LHCN-M2 (cell line): Measurements from ENCODE around the gene SUV39H1. TPM values are rescaled to one million over a fixed set of nuclear protein-coding genes. Genes with fewer than 3 reads are reported as not detected.
"Not testable (repeated sequence)": the region's sequence is repeated elsewhere in the genome, so short reads cannot be mapped to it uniquely, and the experiment has no call there.

Source experiments
- DNase-seq: peaks from one replicate; pipeline ENCODE4 v3.0.0-alpha.2; 2012; ENCODE audit warnings: low read depth
- polyA plus RNA-seq: library from polyadenylated mRNA; unstranded; fragments of >200 nt; gene quantifications from one replicate; pipeline ENCODE4 v1.2.1, GENCODE V29; 2012; ENCODE audit warnings: missing spikeins
- total RNA-seq: library from RNA; depleted of rRNA; stranded (reverse); fragments of >200 nt; gene quantifications from 2 replicates; pipeline ENCODE4 v1.2.3, GENCODE V29; 2014; rRNA removed

SUV39H1 gene
- 13.0 and 14.8 TPM in 2 replicates for total RNA-seq
- 9.5 TPM for polyA plus RNA-seq

GRCh38 chrX:48696301-48696908 lies at the start of gene SUV39H1:
Gene SUV39H1, plus strand, starts transcription at chrX:48696734. Its CDS starts 51 bp downstream, at chrX:48696785.
- DNase-seq, result peak; percentile 82

GRCh38 chrX:48648336-48648751 lies 48.2 kb upstream of the SUV39H1 start:
- peak; percentile 94 for DNase-seq

DNA sequence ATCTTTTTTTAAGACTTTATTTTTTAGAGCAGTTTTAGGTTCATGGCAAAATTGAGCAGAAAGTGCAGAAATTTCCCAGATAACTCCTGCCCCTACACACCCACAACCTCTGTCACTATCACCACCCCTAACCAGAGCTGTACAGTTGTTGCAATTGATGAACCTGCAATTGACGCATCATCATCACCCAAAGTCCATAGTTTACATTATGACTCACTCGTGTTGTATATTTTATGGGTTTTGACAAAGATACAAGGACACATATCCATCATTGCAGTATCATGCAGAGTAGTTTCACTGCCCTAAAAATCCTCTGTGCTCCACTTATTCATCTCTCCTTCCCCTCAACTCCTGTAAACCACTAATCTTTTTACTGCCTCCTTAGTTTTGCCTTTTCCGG lies 47.4 kb upstream of the SUV39H1 start:
- DNase-seq, result peak; percentile 44

DNA sequence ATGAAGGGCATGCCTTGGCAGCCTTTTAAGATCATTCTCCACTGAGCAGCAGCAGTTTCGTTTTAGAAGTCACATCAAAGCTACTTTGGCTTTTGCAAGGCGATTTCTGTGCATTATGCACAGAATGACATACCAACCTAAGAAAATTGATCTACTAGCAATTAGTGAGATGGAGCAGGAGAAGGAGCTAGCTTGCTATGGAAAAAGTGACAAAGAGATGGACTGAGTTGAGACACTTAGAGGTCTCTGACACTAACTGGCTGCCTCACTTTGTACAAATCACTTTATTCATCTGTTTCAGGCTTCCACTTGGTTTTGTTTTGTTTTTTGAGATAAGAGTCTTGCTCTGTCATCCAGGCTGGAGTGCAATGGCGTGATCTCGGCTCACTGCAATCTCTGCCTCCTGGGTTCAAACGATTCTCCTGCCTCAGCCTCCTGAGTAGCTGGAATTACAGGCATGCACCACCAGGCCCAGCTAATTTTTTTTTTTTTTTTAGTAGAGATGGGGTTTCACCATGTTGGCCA lies 44.4 kb upstream of the SUV39H1 start:
- not testable (repeated sequence) for DNase-seq

- not testable (repeated sequence) for DNase-seq
Observed at GRCh38 chrX:48654746-48655145, 41.8 kb upstream of the SUV39H1 start.

- not testable (repeated sequence) for DNase-seq
Observed at GRCh38 chrX:48659686-48660085, 36.8 kb upstream of the SUV39H1 start.

GRCh38 chrX:48663241-48663640 lies 33.3 kb upstream of the SUV39H1 start:
- DNase-seq, result no peak

DNA sequence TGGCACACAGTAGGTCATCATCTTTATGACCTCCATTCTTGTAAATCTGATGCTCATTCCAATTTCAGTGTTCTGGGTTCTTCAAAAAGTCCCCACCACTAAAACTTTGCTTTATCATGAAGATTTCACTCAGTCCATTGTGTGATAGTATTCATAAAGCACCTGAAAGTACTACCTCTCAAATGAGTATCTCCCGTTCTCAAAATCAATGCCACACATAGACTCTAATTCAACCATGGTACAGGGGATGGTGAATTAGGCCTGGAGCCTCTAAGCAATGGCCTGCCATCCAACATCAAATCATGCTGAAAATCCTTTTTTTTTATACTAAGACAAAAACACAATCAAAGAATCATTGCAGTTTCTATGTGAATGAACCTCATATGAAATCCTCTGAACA lies 32.4 kb upstream of the SUV39H1 start:
- no peak for DNase-seq

GRCh38 chrX:48665991-48666390 lies 30.5 kb upstream of the SUV39H1 start:
- peak; percentile 15 for DNase-seq

- no peak for DNase-seq
Observed at GRCh38 chrX:48666649-48667048, 29.9 kb upstream of the SUV39H1 start.

DNA sequence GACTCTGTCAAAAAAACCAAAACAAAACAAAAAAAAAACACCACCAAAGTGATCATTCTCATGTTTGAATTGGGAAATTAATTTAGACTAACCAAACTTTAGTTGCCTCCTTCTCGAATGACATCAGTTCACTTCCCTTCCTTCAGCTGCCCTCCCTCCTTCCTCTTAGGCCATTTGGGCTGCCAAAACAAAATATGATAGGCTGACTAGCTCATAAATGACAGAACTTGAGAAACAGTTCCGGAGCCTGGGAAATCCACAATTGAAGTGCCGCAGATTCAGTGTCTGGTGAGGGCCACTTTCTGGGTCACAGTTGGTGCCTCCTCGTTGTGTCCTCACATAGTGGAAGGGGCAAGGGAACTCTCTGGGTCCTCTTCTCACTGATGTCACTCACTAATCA lies 29.0 kb upstream of the SUV39H1 start:
- DNase-seq, result no peak

DNA sequence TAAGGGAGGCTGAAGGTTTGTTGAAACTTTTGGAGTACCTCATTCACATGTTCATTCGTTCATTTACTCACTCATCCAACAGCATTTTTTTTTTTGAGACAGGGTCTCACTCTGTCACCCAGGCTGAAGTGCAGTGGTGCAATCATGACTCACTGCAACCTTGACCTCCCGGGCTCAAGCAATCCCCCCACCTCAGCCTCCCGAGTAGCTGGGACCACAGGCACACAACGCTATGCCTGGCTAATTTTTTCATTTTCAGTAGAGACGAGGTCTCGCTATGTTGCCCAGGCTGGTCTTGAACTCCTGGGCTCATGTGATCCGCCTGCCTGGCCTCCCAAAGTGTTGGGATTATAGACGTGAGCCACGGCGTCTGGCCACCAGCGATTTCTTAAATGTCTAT lies 28.3 kb upstream of the SUV39H1 start:
- DNase-seq, result not testable (repeated sequence)

DNA sequence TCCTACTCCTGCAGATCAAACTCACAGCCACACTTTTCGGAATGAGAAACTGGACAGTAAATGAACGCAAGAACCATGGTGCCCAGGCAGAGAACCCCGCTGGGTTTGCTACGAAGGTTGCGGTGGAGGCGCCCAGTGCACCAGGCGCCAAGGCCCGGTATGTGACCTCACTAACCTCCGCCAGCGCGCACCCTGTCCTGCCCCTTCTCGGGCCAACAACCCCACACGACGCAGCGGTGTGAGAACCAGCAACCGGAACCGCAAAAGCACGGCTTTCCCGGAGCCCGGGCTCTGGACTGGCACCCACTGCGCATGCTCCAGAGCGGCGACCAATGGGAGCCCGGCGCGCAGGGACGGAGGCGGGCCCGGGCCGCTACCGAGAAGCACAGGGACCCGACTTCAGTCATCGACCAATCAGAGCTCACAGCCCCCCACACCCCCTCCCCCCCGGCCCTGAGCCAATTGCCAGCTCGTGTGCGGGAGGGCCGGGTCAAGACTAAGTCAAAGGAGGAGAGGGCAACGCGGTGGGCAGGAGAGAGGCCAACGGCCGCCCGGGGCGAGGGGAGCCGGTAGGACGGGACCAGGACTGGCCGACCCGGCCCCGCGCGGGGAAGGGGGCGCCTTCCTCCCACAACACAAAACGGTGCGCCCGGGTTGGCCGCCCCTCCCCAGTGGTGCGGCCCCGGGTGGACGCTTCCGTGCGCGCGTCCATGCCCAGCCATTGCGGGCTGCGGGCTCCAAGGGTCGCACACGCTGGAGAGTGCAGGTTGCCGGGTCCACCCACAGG lies 20.2 kb upstream of the SUV39H1 start:
- DNase-seq, result peak; percentile 81

DNA sequence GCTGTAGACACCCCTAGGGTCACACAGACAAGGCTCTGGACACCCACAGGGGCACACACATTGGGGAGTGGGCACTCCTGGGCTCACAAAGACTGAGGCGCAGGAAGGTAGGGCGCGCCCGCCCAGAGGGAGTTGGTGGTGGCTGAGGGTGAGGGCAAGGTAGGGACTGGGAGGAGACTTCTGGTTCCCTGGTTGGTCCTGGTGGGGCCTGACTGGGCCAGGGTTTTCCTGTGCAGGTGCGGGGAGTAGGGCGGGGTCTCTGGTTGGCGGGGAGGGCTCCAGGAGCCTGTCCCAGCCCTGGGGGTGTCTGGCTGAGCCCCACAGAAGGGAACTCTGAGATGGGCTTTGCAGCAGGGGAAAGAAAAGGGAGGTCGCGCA lies 19.7 kb upstream of the SUV39H1 start:
- no peak for DNase-seq

DNA sequence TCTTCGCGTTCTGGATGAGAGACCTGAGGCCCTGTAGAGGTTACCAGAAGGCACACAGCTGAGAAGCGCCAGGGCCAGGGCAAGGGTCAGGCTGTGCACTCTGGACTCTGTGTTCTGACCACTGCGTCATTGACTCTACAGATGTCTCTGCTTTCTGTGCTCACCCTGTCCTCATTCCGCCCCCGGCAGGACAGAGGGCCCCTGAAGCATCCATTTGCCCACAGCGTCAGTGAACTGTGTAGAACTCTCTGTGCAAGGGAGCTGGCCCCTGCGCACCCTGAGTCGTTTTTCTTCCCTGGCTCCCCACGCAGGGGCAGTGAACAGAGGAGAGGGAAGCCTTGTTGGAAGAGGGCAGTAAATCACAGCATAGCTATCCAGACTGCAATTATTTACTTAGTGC lies 19.0 kb upstream of the SUV39H1 start:
- DNase-seq, result no peak

GRCh38 chrX:48680467-48680866 lies 16.1 kb upstream of the SUV39H1 start:
- DNase-seq, result not testable (repeated sequence)

DNA sequence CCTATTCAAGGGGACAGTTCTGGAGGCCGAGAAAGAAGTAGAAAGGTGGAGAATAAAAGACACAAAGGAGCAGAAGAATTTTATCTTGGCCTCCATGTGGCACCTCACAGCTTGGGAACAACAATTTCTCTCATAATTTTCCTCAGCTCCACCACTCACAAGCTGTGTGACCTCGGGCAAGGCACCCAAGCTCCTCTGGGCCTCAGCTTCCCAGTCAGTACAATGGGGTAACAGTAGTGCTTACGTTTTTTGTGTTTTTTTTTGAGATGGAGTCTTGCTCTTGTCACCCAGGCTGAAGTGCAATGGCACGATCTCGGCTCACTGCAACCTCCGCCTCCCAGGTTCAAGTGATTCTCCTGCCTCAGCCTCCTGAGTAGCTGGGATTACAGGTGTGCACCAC lies 15.6 kb upstream of the SUV39H1 start:
- not testable (repeated sequence) for DNase-seq

GRCh38 chrX:48681539-48682183 lies 14.9 kb upstream of the SUV39H1 start:
- DNase-seq, result no peak

GRCh38 chrX:48682795-48683194 lies 13.7 kb upstream of the SUV39H1 start:
- not testable (repeated sequence) for DNase-seq

DNA sequence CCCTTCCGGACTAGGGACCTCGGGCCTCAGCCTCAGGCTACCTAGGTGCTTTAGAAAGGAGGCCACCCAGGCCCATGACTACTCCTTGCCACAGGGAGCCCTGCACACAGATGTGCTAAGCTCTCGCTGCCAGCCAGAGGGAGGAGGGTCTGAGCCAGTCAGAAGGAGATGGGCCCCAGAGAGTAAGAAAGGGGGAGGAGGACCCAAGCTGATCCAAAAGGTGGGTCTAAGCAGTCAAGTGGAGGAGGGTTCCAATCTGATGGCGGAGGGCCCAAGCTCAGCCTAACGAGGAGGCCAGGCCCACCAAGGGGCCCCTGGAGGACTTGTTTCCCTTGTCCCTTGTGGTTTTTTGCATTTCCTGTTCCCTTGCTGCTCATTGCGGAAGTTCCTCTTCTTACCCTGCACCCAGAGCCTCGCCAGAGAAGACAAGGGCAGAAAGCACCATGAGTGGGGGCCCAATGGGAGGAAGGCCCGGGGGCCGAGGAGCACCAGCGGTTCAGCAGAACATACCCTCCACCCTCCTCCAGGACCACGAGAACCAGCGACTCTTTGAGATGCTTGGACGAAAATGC lies 13.0 kb upstream of the SUV39H1 start, which contains the start of gene WAS:
Gene WAS (plus strand): TSS at position 389 of the 572 bp plus-strand sequence. CDS start 55 bp downstream, at position 444.
- no peak for DNase-seq

DNA sequence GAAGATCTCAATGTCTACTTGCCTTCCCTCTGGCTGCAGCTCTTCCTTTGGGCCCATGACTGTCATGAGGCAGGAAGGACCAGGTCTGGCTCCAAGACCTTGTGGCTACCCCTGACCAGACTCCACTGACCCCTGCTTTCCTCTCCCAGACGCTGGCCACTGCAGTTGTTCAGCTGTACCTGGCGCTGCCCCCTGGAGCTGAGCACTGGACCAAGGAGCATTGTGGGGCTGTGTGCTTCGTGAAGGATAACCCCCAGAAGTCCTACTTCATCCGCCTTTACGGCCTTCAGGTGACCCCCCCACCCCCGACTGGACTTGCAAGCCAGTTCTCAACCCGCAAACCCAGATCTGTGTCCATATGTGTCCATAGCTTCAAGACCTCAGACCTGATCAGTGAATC lies 12.4 kb upstream of the SUV39H1 start:
- DNase-seq, result no peak

DNA sequence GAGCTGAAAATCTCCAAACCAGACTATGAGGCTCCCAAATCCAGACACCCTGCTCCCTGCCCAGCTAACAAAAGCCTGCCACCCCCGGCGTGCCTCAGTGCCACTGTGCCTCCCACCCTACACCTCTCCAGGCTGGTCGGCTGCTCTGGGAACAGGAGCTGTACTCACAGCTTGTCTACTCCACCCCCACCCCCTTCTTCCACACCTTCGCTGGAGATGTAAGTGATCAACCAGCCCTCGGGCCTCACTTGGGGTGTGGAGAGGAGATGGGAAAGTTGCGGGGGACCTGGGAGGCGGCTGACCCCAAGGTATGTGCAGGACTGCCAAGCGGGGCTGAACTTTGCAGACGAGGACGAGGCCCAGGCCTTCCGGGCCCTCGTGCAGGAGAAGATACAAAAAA lies 11.1 kb upstream of the SUV39H1 start:
- no peak for DNase-seq
